GM11168 (cell line): ENCODE measurements around the gene GCDH.
"Not testable (repeated sequence)": the region's sequence is repeated elsewhere in the genome, so short reads cannot be mapped to it uniquely, and the experiment has no call there.

Source experiments
- in situ Hi-C: fragments of 300-500 bp; cut with MboI; formaldehyde crosslinking; loops from one replicate; pipeline ENCODE4 v1.12.0; 2022; ENCODE audit warnings: low sequenced_read_pairs; ENCODE audit not compliant: unreplicated experiment

GCDH gene

DNA sequence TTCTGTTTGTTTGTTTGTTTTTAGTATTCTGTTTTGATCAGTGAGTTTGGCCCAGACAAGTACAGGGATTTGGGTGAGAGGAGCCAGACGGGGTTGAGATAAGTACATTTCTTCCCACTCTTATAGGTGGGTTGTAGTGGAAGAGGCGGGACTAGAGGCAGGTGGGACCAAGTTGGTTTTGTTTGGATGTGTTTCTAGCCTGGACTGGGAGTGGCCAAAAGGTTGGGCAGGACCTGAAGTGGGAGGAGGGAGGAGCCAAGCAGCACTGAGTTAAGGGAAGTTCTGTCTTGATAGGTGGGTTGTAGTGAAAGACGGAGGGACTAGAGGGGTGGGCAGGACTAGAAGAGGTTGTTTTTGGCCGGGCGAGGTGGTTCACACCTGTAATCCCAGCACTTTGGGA lies 18.7 kb upstream of the GCDH start:
- in situ Hi-C loops = no loop called here

GRCh38 chr19:12872941-12873890 lies 17.7 kb upstream of the GCDH start:
- in situ Hi-C loops = no loop called here

- in situ Hi-C loops = no loop called here
Measured at GRCh38 chr19:12873891-12874745, 16.8 kb upstream of the GCDH start.

DNA sequence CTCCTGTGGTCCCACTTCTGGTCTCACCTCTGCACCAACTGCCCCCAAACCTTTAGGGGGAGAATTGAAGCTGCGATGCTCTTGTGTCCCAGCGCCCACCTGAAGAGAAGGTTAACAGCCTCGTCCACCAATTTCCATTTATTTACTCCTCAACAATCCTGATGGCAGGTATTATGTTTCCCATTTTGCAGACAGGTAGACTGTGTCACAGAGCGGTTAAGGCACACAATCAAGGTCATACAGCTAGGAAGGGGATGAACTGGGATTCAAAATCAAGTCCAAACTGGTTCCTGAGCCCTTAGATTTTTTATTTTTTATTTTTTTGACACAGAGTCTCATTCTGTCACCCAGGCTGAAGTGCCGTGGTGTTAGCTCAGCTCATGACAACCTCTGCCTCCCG lies 15.9 kb upstream of the GCDH start:
- in situ Hi-C loops = no loop called here

DNA sequence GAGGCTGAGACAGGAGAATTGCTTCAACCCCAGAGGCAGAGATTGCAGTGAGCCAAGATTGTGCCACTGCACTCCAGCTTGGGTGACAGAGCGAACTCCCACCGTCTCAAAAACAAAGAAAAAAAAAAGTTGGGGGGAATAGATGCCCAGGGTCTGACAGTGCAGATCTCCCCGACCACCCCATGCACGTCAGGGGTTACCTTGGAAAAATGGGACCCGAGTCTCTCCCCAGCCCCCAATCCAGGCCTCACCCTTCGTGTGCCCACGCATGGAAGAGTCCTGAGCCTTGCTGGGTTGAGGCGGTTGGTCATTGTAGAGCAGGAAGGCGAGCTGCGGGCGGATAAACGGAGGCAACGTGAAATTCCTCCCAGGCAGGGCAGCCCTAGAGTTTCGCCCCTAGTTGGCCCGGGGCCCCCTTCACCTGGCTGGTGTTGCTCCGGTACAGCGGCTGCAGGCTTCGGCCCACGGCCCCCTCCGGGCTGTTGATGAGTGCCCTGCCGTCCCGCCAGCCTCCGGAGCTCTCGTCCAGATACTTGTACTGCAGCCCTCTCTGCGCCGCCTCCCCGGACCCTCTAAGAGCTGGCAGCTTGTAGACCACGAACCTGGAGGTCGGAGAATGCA lies 10.3 kb upstream of the GCDH start:
- in situ Hi-C loops = no loop called here

GRCh38 chr19:12881172-12881808 lies 9.7 kb upstream of the GCDH start, which contains the start of gene DNASE2:
Gene DNASE2, minus strand, starts transcription at chr19:12881449. Its CDS starts 74 bp downstream, at chr19:12881375.
- in situ Hi-C loops = no loop called here

GRCh38 chr19:12882589-12882988 lies 8.4 kb upstream of the GCDH start:
- in situ Hi-C loops = no loop called here

- in situ Hi-C loops = no loop called here
Measured at GRCh38 chr19:12884202-12884601, 6.8 kb upstream of the GCDH start.

DNA sequence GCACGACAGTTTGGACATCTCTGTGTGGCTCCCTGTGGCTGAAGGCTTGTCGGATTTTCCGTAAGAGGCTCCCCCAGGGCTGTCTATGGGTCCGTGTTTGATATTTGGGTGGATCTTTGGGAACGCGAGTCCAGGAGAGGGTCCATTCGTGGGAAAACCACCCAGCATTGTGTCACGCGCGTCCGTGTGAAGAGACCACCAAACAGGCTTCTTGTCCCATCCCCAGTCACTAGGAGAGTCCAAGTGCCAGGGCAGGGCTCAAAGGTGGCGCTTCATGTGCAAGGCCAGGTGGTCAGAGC lies 6.4 kb upstream of the GCDH start:
- in situ Hi-C loops = no loop called here

GRCh38 chr19:12884926-12885748 lies 5.8 kb upstream of the GCDH start:
- in situ Hi-C loops = no loop called here

GRCh38 chr19:12885749-12886650 lies 5.0 kb upstream of the GCDH start:
- in situ Hi-C loops = no loop called here

DNA sequence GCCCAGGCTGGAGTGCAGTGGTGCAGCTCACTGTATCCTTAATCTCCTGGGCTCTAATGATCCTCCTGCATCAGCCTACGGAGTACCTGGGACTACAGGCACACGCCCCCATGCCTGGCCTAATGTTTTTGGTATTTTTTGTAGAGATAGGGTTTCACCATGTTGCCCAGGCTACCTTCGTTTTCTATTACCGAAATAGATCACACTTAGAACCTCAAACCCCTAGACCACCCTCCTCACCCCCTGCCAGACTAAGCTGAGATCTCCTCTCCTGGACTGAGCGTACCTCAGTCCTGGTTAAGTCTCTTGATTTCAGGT lies 4.3 kb upstream of the GCDH start:
- in situ Hi-C loops = no loop called here

DNA sequence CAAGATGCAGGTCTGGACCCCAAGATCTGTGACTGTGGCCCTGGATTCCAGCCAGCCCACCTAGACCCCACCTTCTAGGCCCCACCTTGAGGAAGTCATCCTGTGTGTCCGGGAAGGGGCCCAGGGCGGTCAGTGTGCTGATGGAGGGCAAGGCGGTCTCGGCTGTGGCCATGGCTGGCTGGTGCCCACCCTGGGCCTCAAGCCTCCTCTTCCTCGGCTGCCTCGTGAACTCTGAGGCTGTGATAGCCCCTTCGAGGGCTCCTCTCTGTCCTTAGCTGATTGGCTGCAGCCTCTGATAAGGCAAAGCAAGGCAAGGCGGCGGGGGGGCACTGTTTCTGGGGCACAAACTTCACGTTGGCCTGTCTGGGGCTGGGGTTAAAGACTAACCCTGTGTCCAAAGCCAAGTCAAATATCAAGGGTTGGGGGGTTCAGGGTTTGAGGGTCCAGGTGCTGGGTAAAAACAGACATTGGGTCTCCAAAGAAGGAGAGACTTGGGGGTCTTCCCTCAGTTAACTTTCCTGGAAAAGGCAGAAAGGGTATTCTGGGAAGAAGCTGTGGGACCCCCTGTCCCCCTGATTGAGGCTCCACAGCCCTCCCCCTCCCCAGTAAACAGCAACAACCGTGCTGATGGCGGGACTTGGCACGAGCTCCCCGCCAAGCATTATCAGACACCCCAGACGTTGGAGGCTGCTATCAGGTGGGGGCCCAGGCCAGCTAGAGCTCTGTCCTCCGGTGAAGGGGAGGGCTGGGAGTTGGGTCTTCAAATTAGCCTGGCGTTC lies 3.8 kb upstream of the GCDH start, which contains the start of gene KLF1:
TSS of gene KLF1 (minus strand) at position 233 of the 779 bp plus-strand sequence. CDS start at position 172, 61 bp downstream.
- in situ Hi-C loops = no loop called here

DNA sequence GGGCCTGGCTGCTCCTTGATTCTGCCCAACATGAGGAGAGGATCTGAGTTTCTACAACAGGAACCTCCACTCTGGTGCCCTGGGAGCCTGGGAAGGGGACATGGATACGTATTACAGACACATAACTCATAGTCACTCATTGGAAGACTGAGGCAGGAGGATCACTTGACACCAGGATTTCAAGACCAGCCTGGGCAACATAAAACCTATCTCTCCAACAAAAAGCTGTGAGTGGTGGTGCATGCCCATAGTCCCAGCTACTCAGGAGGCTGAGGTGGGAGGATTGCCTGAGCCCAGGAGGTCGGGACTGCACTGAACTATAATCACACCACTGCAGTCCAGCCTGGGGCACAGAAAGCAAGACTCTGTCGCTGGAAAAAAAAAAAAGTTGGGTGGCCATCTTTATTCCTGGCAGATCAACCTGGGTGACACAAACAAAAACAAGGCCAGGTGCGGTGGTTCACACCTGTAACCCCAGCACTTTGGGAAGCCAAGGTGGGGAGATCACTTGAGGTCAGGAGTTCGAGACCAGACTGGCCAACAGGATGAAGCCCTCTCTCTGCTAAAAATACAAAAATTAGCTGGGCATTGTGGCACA lies 2.9 kb upstream of the GCDH start:
- in situ Hi-C loops = no loop called here

- in situ Hi-C loops = not testable (repeated sequence)
Measured at GRCh38 chr19:12890299-12890786, 617 bp upstream of the GCDH start.

DNA sequence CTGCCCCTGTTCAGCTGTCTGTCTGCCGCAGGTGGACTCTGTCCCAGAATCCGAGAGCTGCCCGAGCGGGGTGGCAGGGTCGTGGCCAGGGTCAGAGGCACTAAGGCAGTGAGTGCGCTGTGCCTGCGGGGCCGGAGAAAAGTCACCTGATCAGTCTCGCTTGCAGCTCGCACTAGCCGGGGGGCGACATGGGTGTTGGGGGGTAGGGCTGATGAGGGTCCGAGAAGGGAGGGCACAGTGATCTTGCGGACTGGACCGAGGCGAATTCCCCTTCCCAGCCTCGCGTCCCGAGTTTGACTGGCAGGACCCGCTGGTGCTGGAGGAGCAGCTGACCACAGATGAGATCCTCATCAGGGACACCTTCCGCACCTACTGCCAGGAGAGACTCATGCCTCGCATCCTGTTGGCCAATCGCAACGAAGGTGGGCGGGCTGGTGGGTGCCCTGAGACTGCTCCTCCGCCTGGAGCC lies 627 bp downstream of the GCDH start:
- in situ Hi-C loops = no loop called here

DNA sequence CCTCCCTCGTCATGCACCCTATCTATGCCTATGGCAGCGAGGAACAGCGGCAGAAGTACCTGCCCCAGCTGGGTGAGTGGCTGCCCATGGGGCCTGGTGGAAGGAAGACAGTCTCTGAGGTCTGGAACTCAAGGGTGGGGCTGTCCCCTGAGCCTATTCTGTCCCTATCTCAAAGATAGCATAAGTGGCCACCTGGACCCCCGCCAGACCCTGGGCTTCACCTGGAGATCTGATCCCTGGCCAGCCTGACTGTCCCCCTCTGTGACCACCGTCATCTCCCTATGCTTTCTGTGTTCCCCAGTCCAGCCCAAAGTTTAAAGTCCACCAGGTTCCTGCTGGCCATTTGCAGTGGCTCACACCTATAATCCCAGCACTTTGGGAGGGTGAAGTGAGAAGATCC lies 2.6 kb downstream of the GCDH start:
- in situ Hi-C loops = no loop called here
